ENCODE data around the gene UBL7.
A peak's percentile ranks its signal among the peaks of the same experiment; 100 is the strongest.

The UBL7 gene

GRCh38 chr15:74442063-74442462 is 18.9 kb downstream of the UBL7 start:
- DNase-seq (ENCODE audit: low read depth in 2 of 2, low spot score in 1 of 2) = no peak

GRCh38 chr15:74441248-74441941 is 19.6 kb downstream of the UBL7 start:
- DNase-seq (ENCODE audit: low read depth in 2 of 2, low spot score in 1 of 2) = no peak

GRCh38 chr15:74438721-74439316 is 22.1 kb downstream of the UBL7 start:
- peak; percentile 56 to 60 for DNase-seq (ENCODE audit: low read depth in 2 of 2, low spot score in 1 of 2)

- DNase-seq (ENCODE audit: low read depth in 2 of 2, low spot score in 1 of 2) = no peak
Observed at GRCh38 chr15:74438206-74438605, 22.8 kb downstream of the UBL7 start.

GRCh38 chr15:74434263-74435136 is 26.5 kb downstream of the UBL7 start:
- DNase-seq (ENCODE audit: low read depth in 2 of 2, low spot score in 1 of 2) = no peak

- peak; percentile 59 to 76 for DNase-seq (ENCODE audit: low read depth in 2 of 2, low spot score in 1 of 2)
Observed at GRCh38 chr15:74433592-74434262, 27.2 kb downstream of the UBL7 start, which contains the start of gene SEMA7A. Gene SEMA7A (minus strand): TSS chr15:74433958. CDS start chr15:74433918, 40 bp downstream.

- no peak for DNase-seq (ENCODE audit: low read depth in 2 of 2, low spot score in 1 of 2)
Observed at GRCh38 chr15:74432968-74433591, 27.9 kb downstream of the UBL7 start.

GRCh38 chr15:74432271-74432967 is 28.5 kb downstream of the UBL7 start:
- DNase-seq (ENCODE audit: low read depth in 2 of 2, low spot score in 1 of 2) = no peak

GRCh38 chr15:74431645-74432044 is 29.3 kb downstream of the UBL7 start:
- no peak for DNase-seq (ENCODE audit: low read depth in 2 of 2, low spot score in 1 of 2)

- no peak for DNase-seq (ENCODE audit: low read depth in 2 of 2, low spot score in 1 of 2)
Observed at GRCh38 chr15:74431116-74431515, 29.8 kb downstream of the UBL7 start.

GRCh38 chr15:74430510-74430951 is 30.4 kb downstream of the UBL7 start:
- DNase-seq (ENCODE audit: low read depth in 2 of 2, low spot score in 1 of 2) = no peak

GRCh38 chr15:74429781-74430400 is 31.1 kb downstream of the UBL7 start:
- DNase-seq (ENCODE audit: low read depth in 2 of 2, low spot score in 1 of 2) = no peak

GRCh38 chr15:74428970-74429780 is 31.8 kb downstream of the UBL7 start:
- no peak for DNase-seq (ENCODE audit: low read depth in 2 of 2, low spot score in 1 of 2)

- DNase-seq (ENCODE audit: low read depth in 2 of 2, low spot score in 1 of 2) = no peak
Observed at GRCh38 chr15:74428442-74428787, 32.5 kb downstream of the UBL7 start.

- DNase-seq (ENCODE audit: low read depth in 2 of 2, low spot score in 1 of 2) = no peak
Observed at GRCh38 chr15:74427607-74428441, 33.1 kb downstream of the UBL7 start.

GRCh38 chr15:74426404-74427281 is 34.3 kb downstream of the UBL7 start:
- no peak for DNase-seq (ENCODE audit: low read depth in 2 of 2, low spot score in 1 of 2)

- DNase-seq (ENCODE audit: low read depth in 2 of 2, low spot score in 1 of 2) = no peak
Observed at GRCh38 chr15:74425630-74426029, 35.3 kb downstream of the UBL7 start.

Measured in stimulated activated CD8-positive, alpha-beta memory T cell treated with anti-CD3 and anti-CD28 coated beads, Interleukin-4, amount 100 ng/mL, for 4 hours (primary cell).